ENCODE data around the gene NDUFS3.

The NDUFS3 gene

DNA sequence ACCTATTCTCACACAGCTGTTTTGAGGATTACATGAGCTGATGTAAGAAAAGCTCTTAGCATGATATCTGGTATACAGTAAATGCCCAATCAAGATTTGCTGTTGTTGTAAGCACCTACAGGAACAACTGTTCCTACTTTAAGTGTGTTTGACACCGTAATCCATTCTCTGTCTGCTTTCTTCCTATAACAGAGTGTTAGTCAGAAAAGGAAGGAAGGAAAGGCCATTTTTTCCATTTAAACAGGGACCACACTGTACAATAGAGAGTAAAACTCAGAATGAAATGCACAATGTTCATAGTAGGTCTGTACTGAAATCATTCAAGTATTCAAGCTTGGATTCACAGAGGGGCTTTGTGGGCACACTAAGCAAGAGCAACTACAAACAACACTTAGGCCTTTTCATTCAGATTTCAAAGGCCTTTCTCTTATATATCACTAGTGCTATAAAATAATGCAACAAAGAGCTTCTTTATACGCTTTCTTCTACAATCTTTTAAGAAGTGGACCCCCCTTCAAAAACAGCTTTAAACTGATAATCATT is 42.0 kb downstream of the NDUFS3 start:
- no peak overlapping the region for H3K4me3 Mint-ChIP-seq
- no peak overlapping the region for H3K27ac Mint-ChIP-seq
- no peaks in the 10 kb centered on the region for H3K27me3 Mint-ChIP-seq
- H3K4me1 Mint-ChIP-seq (ENCODE audit: low read depth) = no peaks in the 10 kb centered on the region
- H3K36me3 Mint-ChIP-seq (ENCODE audit: low read depth) = peaks cover 45% of the 10 kb centered on the region
- H3K9me3 Mint-ChIP-seq = no peaks in the 10 kb centered on the region

DNA sequence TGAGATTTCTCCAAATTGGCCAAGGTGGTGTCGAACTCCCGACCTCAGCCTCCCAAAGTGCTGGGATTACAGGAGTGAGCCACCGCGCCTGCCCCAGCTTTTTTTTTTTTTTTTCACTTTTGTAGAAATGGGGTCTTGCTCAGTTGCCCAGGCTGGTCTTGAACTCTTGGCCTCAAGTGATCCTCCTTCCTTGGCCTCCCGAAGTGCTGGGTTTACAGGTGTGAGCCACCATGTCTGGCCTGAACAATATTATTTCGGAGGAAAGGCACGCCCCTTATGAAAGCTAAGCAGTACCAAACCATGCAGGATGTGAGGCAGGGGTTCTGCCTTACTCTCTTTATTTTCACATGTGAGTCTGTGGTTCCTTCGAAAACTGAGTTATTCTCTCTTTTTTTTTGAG is 47.4 kb downstream of the NDUFS3 start:
- Mint-ChIP-seq H3K27ac (no peak overlapping the region), H3K9me3 (no peaks in the 10 kb centered on the region), H3K36me3 (ENCODE audit: low read depth) (peaks cover 60% of the 10 kb centered on the region), H3K27me3 (no peaks in the 10 kb centered on the region), H3K4me3 (no peak overlapping the region), H3K4me1 (ENCODE audit: low read depth) (no peaks in the 10 kb centered on the region)

- no peak overlapping the region for H3K4me3 Mint-ChIP-seq
- H3K4me1 Mint-ChIP-seq (ENCODE audit: low read depth) = no peaks in the 10 kb centered on the region
- no peaks in the 10 kb centered on the region for H3K27me3 Mint-ChIP-seq
- peaks cover 60% of the 10 kb centered on the region for H3K36me3 Mint-ChIP-seq (ENCODE audit: low read depth)
- H3K9me3 Mint-ChIP-seq = no peaks in the 10 kb centered on the region
- no peak overlapping the region for H3K27ac Mint-ChIP-seq
Measured at GRCh38 chr11:47628026-47628425, 49.2 kb downstream of the NDUFS3 start.

DNA sequence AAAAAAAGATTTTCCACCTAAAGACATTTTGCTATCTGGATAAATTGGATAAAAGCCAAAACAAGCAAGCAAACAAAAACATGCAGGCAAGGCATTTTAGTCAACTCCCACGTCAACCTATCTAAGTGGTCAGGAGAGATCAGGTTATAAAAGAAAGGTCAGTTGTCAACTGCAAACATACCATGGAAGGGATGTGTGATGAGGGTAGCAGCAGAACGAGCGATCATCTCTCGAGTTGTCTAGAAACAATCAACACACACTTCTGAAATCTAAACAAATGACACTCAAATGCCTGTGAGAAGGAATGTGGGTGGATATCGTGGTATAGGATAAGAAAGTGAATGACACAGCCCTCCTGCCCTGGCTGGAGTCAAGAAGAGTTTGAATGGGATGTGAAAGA is 52.6 kb downstream of the NDUFS3 start:
- H3K27me3 Mint-ChIP-seq = no peaks in the 10 kb centered on the region
- no peak overlapping the region for H3K27ac Mint-ChIP-seq
- no peak overlapping the region for H3K4me3 Mint-ChIP-seq
- H3K4me1 Mint-ChIP-seq (ENCODE audit: low read depth) = no peaks in the 10 kb centered on the region
- H3K9me3 Mint-ChIP-seq = no peaks in the 10 kb centered on the region
- peaks cover 68% of the 10 kb centered on the region for H3K36me3 Mint-ChIP-seq (ENCODE audit: low read depth)

All from stimulated activated naive CD8-positive, alpha-beta T cell treated with anti-CD3 and anti-CD28 coated beads, Interleukin-15, Interleukin-2, amounts not matched to agents 100 ng/mL and 50 ng/mL, for 24 hours (primary cell).